K562 (cell line): ENCODE results near the gene SEC14L3. TPM values are rescaled to one million over a fixed set of nuclear protein-coding genes. Genes with fewer than 3 reads are reported as not detected.

Experiments
- BDP1 ChIP-seq: IDR thresholded peaks from 3 replicates; pipeline ENCODE4 v1.6.1; 2011; ENCODE audit not compliant: insufficient read length, insufficient read depth
- CCAR2 ChIP-seq: fragments of 200-400 bp; formaldehyde crosslinking; IDR thresholded peaks from 2 replicates; pipeline ENCODE4 v1.6.1; 2017; ENCODE audit warnings: mild to moderate bottlenecking, low read depth, low read length
- EGR1 ChIP-seq: fragments of 450-650 bp; conservative IDR thresholded peaks from 2 replicates; pipeline ENCODE4 v1.6.1; 2017; ENCODE audit warnings: mild to moderate bottlenecking
- EP400 ChIP-seq: fragments of 450-650 bp; IDR thresholded peaks from 2 replicates; pipeline ENCODE4 v1.6.1; 2017; ENCODE audit warnings: antibody characterized with exemption, mild to moderate bottlenecking, moderate library complexity
- HDAC6 ChIP-seq: IDR thresholded peaks from 2 replicates; pipeline ENCODE4 v1.6.1; 2012; ENCODE audit warnings: low read depth, mild to moderate bottlenecking, control low read depth, inconsistent platforms, low read length, moderate library complexity
- HMBOX1 ChIP-seq: sonication (generic); IDR thresholded peaks from 2 replicates; pipeline ENCODE4 v1.6.1; 2016
- HMGN3 ChIP-seq: IDR thresholded peaks from 2 replicates; pipeline ENCODE4 v1.6.1; 2011; ENCODE audit warnings: borderline replicate concordance, low read depth, mild to moderate bottlenecking, mixed read lengths, low read length; ENCODE audit not compliant: insufficient read length; ENCODE audit errors: extremely low read depth
- HOMEZ ChIP-seq: fragments of 250-450 bp; sonication (Bioruptor Pico); IDR thresholded peaks from 2 replicates; pipeline ENCODE4 v1.4.0; 2020; ENCODE audit warnings: mild to moderate bottlenecking, moderate library complexity
- KAT8 ChIP-seq: fragments of 450-650 bp; IDR thresholded peaks from 2 replicates; pipeline ENCODE4 v1.6.1; 2016; ENCODE audit warnings: low read depth, mild to moderate bottlenecking
- MEIS2 ChIP-seq: fragments of 450-650 bp; IDR thresholded peaks from 2 replicates; pipeline ENCODE4 v1.6.1; 2014; ENCODE audit warnings: mild to moderate bottlenecking; ENCODE audit not compliant: partially characterized antibody
- MYBL2 ChIP-seq, 2 experiments: fragments of 450-650 bp in 1 of 2; sonication (generic) in 1 of 2; formaldehyde crosslinking in 1 of 2; IDR thresholded peaks; 2 replicates each; pipeline versions ENCODE4 v1.6.1 to v1.8.1; 2017 to 2022; ENCODE audit warnings: borderline replicate concordance in 1 of 2, inconsistent platforms in 1 of 2, low read depth in 1 of 2, mild to moderate bottlenecking in 1 of 2, missing genetic modification reagents in 1 of 2, moderate library complexity in 1 of 2
- NBN ChIP-seq: fragments of 450-650 bp; IDR thresholded peaks from 2 replicates; pipeline ENCODE4 v1.6.1; 2016; ENCODE audit warnings: low read depth, mild to moderate bottlenecking
- NELFE ChIP-seq: IDR thresholded peaks from 2 replicates; pipeline ENCODE4 v1.6.1; 2011; ENCODE audit warnings: mild to moderate bottlenecking; ENCODE audit not compliant: insufficient read depth, insufficient read length
- POLR2A ChIP-seq: fragments of 450-650 bp; conservative IDR thresholded peaks from 2 replicates; pipeline ENCODE4 v1.6.1; 2016
- RBBP5 ChIP-seq: fragments of 200-600 bp; sonication (generic); IDR thresholded peaks from 2 replicates; pipeline ENCODE4 v1.6.1; 2012; ENCODE audit warnings: borderline replicate concordance, mild to moderate bottlenecking, low read length, control low read depth, inconsistent platforms; ENCODE audit not compliant: insufficient read depth, poor library complexity, severe bottlenecking
- RNF2 ChIP-seq: sonication (generic); IDR thresholded peaks from 2 replicates; pipeline ENCODE4 v1.6.1; 2016
- SAFB ChIP-seq: fragments of 200-400 bp; formaldehyde crosslinking; IDR thresholded peaks from 2 replicates; pipeline ENCODE4 v1.6.1; 2017; ENCODE audit warnings: low read depth, low read length, borderline replicate concordance
- SFPQ ChIP-seq: fragments of 200-400 bp; formaldehyde crosslinking; IDR thresholded peaks from 2 replicates; pipeline ENCODE4 v1.6.1; 2017; ENCODE audit warnings: mild to moderate bottlenecking, low read depth, low read length, moderate library complexity
- SOX6 ChIP-seq: fragments of 450-650 bp; IDR thresholded peaks from 2 replicates; pipeline ENCODE4 v1.6.1; 2014; ENCODE audit warnings: mild to moderate bottlenecking
- THAP12 ChIP-seq: fragments of 250-450 bp; sonication (Bioruptor Pico); IDR thresholded peaks from 2 replicates; pipeline ENCODE4 v1.9.0; 2021; ENCODE audit warnings: mild to moderate bottlenecking, inconsistent platforms
- ZNF263 ChIP-seq: sonication (generic); formaldehyde crosslinking; IDR thresholded peaks from 2 replicates; pipeline ENCODE4 v1.8.0; 2022; ENCODE audit warnings: mild to moderate bottlenecking, missing genetic modification reagents, borderline replicate concordance
- ZNF354B ChIP-seq: fragments of 250-450 bp; sonication (Bioruptor Pico); IDR thresholded peaks from 2 replicates; pipeline ENCODE4 v1.4.0; 2020
- polyA plus RNA-seq, 8 experiments: library from polyadenylated mRNA; depleted of rRNA in 4 of 8; stranded (reverse) in 5 of 8; unstranded in 3 of 8; fragments of >200 nt; fragmentation: Nextera tagmentation in 2 of 8; fragmentation: Illumina TruSeq in 1 of 8; extraction: Ambion mirVana in 2 of 8; extraction: Trizol in 1 of 8; gene quantifications; 2 replicates each; pipeline versions ENCODE4 v1.2.1 to v1.2.3, GENCODE V29; 2011 to 2014; ENCODE audit warnings: inconsistent platforms in 1 of 8, missing spikeins in 1 of 8
- total RNA-seq, 7 experiments: library from RNA; depleted of rRNA in 6 of 7; stranded (reverse); fragments of >200 nt in 6 of 7; fragmentation: Illumina TruSeq in 2 of 7; extraction: Trizol in 2 of 7; gene quantifications; 2 replicates each; pipeline versions ENCODE4 v1.2.1 to v1.2.3, GENCODE V29; 2011 to 2021; ENCODE audit warnings: low replicate concordance in 1 of 7

The SEC14L3 gene
- total and polyA plus RNA-seq, 9 of the 15 experiments (the other 6 are each of a cell fraction or from before 2014, with no cell fraction given) = not detected

- TF ChIP-seq HOMEZ (CRISPR knock-in tag) = no peak
- no peak for TF ChIP-seq HDAC6
- TF ChIP-seq ZNF354B (CRISPR knock-in tag) = no peak
- peak; percentile 81 for TF ChIP-seq POLR2A
- no peak for TF ChIP-seq CCAR2
- no peak for TF ChIP-seq BDP1
- TF ChIP-seq EGR1 = peak; percentile 76
- no peak for TF ChIP-seq SAFB
- TF ChIP-seq KAT8 = no peak
- no peak for TF ChIP-seq NBN
- no peak for TF ChIP-seq SFPQ
- 0 out of 2 replicates have a peak, but pooled peaks have one; percentile 42 for TF ChIP-seq THAP12 (CRISPR knock-in tag)
- TF ChIP-seq MEIS2 = no peak
- TF ChIP-seq ZNF263 = no peak
- no peak for TF ChIP-seq EP400
- no peak for TF ChIP-seq HMBOX1
- no peak for TF ChIP-seq RBBP5
- no peak for TF ChIP-seq MYBL2 (IDR thresholded peaks at IDR 0.05; ENCODE audit: low read depth)
- TF ChIP-seq MYBL2 (CRISPR knock-in tag; IDR thresholded peaks at IDR 0.05; ENCODE audit: borderline replicate concordance) = no peak
- TF ChIP-seq HMGN3 = no peak
- TF ChIP-seq NELFE = no peak
- 0 out of 2 replicates have a peak, but pooled peaks have one; percentile 38 for TF ChIP-seq RNF2
- TF ChIP-seq SOX6 = no peak
Observed at GRCh38 chr22:30444632-30445437, 27.0 kb downstream of the SEC14L3 start (continued).
